H1 (cell line): ENCODE data around the gene S1PR2. TPM values are rescaled to one million over a fixed set of nuclear protein-coding genes. Genes with fewer than 3 reads are reported as not detected.

Experiments
- BCL11A ChIP-seq, 2 experiments: IDR thresholded peaks; one replicate each; pipeline ENCODE4 v1.6.1; 2011; ENCODE audit warnings: low read depth in 2 of 2, low read length in 2 of 2, mild to moderate bottlenecking in 2 of 2
- CREB1 ChIP-seq: IDR thresholded peaks from 2 replicates; pipeline ENCODE4 v1.6.1; 2012; ENCODE audit warnings: inconsistent platforms
- GTF2F1 ChIP-seq: IDR thresholded peaks from 2 replicates; pipeline ENCODE4 v1.6.1; 2012; ENCODE audit warnings: low read depth, low read length, improper control_type of control experiment, borderline replicate concordance
- KDM5A ChIP-seq: fragments of 200-600 bp; IDR thresholded peaks from 2 replicates; pipeline ENCODE4 v1.7.1; 2012; ENCODE audit warnings: mild to moderate bottlenecking, low read length, inconsistent platforms, mixed read lengths
- POLR2AphosphoS5 ChIP-seq: IDR thresholded peaks from 2 replicates; pipeline ENCODE4 v1.6.1; 2011; ENCODE audit warnings: low read depth, low read length
- TAF1 ChIP-seq: IDR thresholded peaks from 2 replicates; pipeline ENCODE4 v1.6.1; 2011; ENCODE audit warnings: mild to moderate bottlenecking, low read depth, low read length
- polyA plus RNA-seq, 7 experiments: library from polyadenylated mRNA; depleted of rRNA in 3 of 7; stranded (reverse) in 5 of 7; unstranded in 2 of 7; fragments of >200 nt in 5 of 7; fragments of 200-250 nt in 2 of 7; gene quantifications; 1 replicate in 5 of 7; 2 replicates in 1 of 7; 4 replicates in 1 of 7; pipeline versions ENCODE4 v1.2.1 to v1.2.3, GENCODE V29; 2011 to 2013; ENCODE audit warnings: missing spikeins in 2 of 7, mixed read lengths in 2 of 7
- total RNA-seq: library from RNA; stranded (reverse); fragmentation: NEBNext Ultra II Directional; extraction: Animal tissue kit (Norgen Biotek cat#: 25700); gene quantifications from 2 replicates; pipeline ENCODE4 v1.2.1, GENCODE V29; 2021
- TF ChIP-seq, protein P1 (sequence below): fragments of 300-600 bp; sonication (generic); IDR thresholded peaks from 2 replicates; pipeline ENCODE4 v1.7.1; 2012; ENCODE audit warnings: low read length, moderate library complexity, mild to moderate bottlenecking, inconsistent platforms; ENCODE audit not compliant: insufficient replicate concordance

The S1PR2 gene
- total and polyA plus RNA-seq, 2 of the 8 experiments (the other 6 are each of a cell fraction or from before 2014, with no cell fraction given), result 17.5 to 19.4 TPM

- TF ChIP-seq, protein P1, sequence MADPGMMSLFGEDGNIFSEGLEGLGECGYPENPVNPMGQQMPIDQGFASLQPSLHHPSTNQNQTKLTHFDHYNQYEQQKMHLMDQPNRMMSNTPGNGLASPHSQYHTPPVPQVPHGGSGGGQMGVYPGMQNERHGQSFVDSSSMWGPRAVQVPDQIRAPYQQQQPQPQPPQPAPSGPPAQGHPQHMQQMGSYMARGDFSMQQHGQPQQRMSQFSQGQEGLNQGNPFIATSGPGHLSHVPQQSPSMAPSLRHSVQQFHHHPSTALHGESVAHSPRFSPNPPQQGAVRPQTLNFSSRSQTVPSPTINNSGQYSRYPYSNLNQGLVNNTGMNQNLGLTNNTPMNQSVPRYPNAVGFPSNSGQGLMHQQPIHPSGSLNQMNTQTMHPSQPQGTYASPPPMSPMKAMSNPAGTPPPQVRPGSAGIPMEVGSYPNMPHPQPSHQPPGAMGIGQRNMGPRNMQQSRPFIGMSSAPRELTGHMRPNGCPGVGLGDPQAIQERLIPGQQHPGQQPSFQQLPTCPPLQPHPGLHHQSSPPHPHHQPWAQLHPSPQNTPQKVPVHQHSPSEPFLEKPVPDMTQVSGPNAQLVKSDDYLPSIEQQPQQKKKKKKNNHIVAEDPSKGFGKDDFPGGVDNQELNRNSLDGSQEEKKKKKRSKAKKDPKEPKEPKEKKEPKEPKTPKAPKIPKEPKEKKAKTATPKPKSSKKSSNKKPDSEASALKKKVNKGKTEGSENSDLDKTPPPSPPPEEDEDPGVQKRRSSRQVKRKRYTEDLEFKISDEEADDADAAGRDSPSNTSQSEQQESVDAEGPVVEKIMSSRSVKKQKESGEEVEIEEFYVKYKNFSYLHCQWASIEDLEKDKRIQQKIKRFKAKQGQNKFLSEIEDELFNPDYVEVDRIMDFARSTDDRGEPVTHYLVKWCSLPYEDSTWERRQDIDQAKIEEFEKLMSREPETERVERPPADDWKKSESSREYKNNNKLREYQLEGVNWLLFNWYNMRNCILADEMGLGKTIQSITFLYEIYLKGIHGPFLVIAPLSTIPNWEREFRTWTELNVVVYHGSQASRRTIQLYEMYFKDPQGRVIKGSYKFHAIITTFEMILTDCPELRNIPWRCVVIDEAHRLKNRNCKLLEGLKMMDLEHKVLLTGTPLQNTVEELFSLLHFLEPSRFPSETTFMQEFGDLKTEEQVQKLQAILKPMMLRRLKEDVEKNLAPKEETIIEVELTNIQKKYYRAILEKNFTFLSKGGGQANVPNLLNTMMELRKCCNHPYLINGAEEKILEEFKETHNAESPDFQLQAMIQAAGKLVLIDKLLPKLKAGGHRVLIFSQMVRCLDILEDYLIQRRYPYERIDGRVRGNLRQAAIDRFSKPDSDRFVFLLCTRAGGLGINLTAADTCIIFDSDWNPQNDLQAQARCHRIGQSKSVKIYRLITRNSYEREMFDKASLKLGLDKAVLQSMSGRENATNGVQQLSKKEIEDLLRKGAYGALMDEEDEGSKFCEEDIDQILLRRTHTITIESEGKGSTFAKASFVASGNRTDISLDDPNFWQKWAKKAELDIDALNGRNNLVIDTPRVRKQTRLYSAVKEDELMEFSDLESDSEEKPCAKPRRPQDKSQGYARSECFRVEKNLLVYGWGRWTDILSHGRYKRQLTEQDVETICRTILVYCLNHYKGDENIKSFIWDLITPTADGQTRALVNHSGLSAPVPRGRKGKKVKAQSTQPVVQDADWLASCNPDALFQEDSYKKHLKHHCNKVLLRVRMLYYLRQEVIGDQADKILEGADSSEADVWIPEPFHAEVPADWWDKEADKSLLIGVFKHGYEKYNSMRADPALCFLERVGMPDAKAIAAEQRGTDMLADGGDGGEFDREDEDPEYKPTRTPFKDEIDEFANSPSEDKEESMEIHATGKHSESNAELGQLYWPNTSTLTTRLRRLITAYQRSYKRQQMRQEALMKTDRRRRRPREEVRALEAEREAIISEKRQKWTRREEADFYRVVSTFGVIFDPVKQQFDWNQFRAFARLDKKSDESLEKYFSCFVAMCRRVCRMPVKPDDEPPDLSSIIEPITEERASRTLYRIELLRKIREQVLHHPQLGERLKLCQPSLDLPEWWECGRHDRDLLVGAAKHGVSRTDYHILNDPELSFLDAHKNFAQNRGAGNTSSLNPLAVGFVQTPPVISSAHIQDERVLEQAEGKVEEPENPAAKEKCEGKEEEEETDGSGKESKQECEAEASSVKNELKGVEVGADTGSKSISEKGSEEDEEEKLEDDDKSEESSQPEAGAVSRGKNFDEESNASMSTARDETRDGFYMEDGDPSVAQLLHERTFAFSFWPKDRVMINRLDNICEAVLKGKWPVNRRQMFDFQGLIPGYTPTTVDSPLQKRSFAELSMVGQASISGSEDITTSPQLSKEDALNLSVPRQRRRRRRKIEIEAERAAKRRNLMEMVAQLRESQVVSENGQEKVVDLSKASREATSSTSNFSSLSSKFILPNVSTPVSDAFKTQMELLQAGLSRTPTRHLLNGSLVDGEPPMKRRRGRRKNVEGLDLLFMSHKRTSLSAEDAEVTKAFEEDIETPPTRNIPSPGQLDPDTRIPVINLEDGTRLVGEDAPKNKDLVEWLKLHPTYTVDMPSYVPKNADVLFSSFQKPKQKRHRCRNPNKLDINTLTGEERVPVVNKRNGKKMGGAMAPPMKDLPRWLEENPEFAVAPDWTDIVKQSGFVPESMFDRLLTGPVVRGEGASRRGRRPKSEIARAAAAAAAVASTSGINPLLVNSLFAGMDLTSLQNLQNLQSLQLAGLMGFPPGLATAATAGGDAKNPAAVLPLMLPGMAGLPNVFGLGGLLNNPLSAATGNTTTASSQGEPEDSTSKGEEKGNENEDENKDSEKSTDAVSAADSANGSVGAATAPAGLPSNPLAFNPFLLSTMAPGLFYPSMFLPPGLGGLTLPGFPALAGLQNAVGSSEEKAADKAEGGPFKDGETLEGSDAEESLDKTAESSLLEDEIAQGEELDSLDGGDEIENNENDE, result no peak
- TF ChIP-seq TAF1 (no peak), GTF2F1 (no peak), POLR2AphosphoS5 (no peak), KDM5A (no peak), CREB1 (no peak), BCL11A (IDR thresholded peaks at IDR 0.05; ENCODE audit: low read depth in 2 of 2, low read length in 2 of 2) (no peak)
These were observed 48.3 kb downstream of the S1PR2 start (continued) for GRCh38 chr19:10182847-10183246.
